ELR (cell line): ENCODE data around the gene COLEC11.
"Not testable (repeated sequence)": the region's sequence is repeated elsewhere in the genome, so short reads cannot be mapped to it uniquely, and the experiment has no call there.

Source experiments
- DNase-seq: peaks from one replicate; pipeline ENCODE4 v3.0.0-alpha.2; 2015; ENCODE audit warnings: low read depth

The COLEC11 gene

GRCh38 chr2:3594493-3595281 is at the start of gene COLEC11:
COLEC11 (plus strand) TSS chr2:3595112; CDS start chr2:3604341, 9,229 bp downstream.
- DNase-seq: no peak

- no peak for DNase-seq
Measured at GRCh38 chr2:3545788-3546478, 49.0 kb upstream of the COLEC11 start.

DNA sequence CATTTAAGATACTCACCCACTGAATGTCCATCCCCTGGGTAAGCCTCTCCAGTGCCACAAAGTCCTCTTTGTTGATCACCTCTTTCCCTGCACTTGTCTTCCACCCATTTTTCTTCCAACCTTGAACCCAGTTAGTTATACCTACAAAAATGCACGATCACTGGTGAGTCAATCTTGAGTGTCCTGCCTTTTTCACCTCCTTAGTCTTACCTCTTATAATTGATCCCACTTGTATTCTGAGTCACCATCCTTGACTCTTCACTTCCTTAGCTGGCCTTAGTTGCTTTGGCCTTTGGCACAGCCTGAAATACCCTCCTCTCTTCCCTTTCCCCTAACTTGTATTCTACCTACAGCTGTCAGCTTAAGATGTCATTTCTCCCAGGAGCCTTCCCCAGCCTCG is 47.0 kb upstream of the COLEC11 start:
- DNase-seq: peak; percentile 31

DNA sequence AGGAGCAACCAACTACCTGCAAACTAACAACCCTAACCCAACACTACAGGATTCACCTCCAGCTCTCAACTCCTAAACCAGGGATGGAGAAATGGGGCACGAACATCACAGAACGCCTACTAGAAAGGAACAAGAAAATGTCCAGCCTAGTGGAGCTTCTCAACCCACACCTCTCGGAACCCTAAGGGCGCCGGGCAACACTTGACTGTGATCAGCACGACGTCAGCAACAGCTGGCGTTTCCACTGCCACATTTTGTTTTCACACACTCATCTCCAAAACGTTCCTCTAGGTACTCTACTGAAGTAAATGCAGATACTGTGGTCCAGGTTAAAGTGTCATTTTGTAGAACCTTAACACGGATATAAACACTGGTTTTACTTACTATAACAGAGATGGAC is 41.0 kb upstream of the COLEC11 start:
- DNase-seq: no peak

DNA sequence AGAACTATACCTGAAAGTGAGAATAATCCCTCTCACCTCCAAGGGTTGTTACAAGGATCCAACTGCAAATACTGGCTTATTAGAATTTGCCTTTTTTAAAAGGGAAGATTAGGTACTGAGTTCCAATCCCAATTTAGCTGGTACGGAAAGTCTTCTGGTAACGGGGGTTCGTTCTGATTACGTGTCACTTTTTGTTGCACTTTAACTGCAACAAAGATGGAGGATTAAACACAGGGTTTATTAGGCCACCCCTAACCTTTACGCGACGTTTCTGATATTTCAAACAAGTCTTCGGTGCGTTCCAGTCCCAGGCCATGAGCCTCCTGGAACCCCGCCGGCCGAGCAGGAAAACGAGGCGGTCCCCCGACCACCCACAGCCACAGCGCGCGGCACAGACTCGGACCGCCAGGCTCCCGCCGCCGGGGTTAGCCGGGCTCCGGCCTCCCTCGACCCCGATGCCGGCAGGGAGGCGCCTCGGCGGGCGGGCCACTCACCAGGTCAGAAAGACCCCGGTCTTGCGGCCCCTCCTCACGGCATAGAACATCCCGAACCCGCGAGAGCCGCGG is 37.2 kb upstream of the COLEC11 start:
- peak; percentile 22 for DNase-seq

DNA sequence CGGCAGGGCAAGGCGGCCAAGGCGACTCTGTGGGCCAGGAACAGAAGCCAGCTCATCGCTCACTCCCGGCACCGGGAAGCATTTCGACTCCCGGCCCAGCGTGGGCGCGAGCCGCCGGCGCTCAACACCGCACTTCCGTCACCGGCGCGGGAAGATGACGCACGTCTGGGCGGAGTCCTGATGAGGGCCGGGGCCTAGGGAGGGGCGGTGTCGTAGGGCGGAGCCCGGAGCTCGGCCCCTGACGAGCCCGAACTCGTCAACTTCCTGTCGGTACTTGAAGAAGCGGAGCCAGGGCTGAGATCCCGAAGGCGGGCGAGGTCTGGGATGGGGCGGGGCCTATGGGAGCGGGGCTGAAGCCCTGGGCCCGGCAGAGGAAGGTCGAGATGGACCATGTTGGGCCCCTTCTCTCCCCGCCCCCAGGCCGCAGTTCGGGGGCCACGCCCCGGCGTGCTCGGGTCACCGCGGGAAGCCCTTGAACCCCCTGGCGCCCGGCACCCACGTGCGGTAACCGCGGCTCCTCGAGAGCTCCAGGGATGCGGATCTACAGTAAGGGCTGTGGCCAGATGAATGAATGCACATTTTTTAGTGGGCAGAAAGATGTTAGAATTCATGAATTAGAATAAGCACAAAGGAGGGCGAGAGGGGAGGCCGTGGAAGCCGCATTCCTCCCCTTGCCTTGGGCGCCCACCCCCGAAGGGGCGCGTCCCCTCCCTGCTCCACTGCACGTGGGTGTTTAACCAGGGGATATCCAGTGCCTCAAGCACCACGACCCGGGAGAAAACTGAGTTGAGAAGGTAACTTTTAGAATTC is 36.5 kb upstream of the COLEC11 start, which contains the start of gene RNASEH1:
TSS of gene RNASEH1 (minus strand) at position 129 of the 810 bp plus-strand sequence. CDS start at position 56, 73 bp downstream.
- DNase-seq: peak; percentile 99

GRCh38 chr2:3563521-3563976 is 31.4 kb upstream of the COLEC11 start:
- no peak for DNase-seq

GRCh38 chr2:3565117-3565516 is 29.8 kb upstream of the COLEC11 start:
- DNase-seq: no peak

GRCh38 chr2:3566806-3567205 is 28.1 kb upstream of the COLEC11 start:
- no peak for DNase-seq

DNA sequence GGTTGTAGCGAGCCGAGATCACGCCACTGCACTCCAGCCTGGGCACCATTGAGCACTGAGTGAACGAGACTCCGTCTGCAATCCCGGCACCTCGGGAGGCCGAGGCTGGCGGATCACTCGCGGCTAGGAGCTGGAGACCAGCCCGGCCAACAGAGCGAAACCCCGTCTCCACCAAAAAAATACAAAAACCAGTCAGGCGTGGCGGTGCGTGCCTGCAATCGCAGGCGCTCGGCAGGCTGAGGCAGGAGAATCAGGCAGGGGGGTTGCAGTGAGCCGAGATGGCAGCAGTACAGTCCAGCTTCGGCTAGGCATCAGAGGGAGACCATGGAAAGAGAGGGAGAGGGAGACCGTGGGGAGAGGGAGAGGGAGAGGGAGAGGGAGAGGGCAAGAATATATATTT is 25.3 kb upstream of the COLEC11 start:
- not testable (repeated sequence) for DNase-seq

DNA sequence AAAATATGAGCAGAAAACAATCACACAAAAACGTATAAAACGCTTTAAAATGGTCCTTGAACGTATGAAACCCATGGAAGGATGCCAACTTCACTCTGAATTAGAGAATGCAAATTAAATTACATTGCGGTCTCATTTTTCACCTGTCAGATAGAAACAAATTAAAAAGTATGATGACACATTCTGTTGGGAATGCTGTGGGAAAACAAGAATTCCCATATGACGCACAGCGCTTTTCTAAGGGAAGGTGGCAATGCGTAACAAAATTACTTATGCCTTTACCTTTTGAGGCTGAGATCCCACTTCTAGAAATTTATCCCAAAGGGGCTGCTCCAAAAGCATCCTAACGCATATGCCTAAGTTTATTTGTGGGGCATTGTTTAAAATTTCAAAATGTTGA is 23.6 kb upstream of the COLEC11 start:
- DNase-seq: peak; percentile 45

DNA sequence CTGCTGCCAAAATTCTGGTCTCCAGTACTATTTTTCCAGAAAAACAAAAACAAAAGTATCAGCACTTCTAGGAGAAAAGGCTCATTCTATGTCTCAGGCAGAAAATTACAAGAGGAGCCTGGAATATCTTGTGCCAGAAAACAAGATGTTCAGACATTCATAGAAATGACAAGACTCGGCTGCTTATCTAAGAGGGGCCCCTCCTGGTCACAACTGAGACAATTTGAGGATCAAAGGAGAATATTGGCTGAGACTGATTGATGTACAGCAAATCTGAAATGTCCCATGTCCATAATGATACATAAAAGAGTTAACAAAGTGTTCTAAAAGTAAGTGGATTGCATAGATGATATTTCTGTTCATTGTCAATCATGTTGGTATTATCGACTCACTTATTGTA is 22.3 kb upstream of the COLEC11 start:
- no peak for DNase-seq

- no peak for DNase-seq
Measured at GRCh38 chr2:3574155-3574554, 20.8 kb upstream of the COLEC11 start.

DNA sequence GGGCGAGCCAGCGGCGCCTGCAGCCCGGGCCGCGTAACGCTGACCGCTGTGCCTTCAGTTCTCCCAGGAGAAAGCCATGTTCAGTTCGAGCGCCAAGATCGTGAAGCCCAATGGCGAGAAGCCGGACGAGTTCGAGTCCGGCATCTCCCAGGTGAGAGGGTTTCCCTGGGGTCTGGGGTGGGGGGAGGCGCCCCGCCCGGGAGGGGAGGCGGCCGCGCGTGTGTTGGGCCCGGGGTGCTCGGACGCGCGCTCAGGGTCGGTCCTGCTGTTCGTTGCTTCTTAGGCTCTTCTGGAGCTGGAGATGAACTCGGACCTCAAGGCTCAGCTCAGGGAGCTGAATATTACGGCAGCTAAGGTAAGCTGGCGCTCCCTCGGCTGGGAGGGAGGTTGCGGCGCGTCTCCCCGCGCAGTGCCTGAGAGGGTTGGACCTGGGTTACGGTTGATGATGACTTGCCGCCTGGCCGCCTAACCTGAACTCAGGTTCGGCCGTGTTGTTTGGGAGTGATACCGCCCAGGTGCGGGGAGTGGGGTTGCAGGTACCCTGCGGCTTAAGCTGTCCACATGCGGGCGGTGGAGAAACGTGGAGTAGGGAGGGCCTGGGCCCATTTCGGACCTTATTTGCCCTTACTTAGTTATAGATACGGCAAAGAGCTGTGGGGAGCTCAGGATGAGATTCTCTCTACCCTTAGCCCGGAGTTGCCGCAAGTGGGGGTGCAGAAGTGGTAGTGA is 19.2 kb upstream of the COLEC11 start:
- DNase-seq: no peak

- DNase-seq: not testable (repeated sequence)
Measured at GRCh38 chr2:3576263-3576630, 18.7 kb upstream of the COLEC11 start.

- no peak for DNase-seq
Measured at GRCh38 chr2:3578987-3579386, 15.9 kb upstream of the COLEC11 start.

GRCh38 chr2:3580449-3580848 is 14.5 kb upstream of the COLEC11 start:
- DNase-seq: no peak

GRCh38 chr2:3581367-3582262 is 13.3 kb upstream of the COLEC11 start:
- no peak for DNase-seq

DNA sequence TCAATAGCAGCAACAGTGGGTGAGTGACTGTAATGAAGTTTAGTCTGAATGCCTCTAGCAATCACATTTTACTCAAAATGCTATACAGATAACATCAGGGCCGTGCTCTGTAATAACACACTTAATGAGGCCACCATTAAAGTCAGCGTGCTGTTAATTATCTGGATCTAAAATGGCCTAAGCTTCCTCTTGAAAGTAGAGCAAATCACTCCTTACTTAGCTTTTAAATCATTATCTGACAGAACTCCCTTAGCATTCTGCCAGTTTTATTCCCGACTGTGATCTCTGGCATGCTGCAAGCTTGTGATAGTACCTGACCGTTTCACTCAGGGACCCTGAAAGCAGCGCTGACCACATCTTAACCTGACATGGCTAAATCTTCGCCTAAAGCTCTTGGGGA is 10.8 kb upstream of the COLEC11 start:
- no peak for DNase-seq

GRCh38 chr2:3584608-3585260 is 10.2 kb upstream of the COLEC11 start:
- no peak for DNase-seq
